GM12878 (cell line): ENCODE results near the gene CHST15. TPM values are rescaled to one million over a fixed set of nuclear protein-coding genes. Genes with fewer than 3 reads are reported as not detected.
A peak's percentile ranks its signal among the peaks of the same experiment; 100 is the strongest.

Source experiments
- ASH2L ChIP-seq: fragments of 300-600, 200-600 bp; sonication (generic); IDR thresholded peaks from 2 replicates; pipeline ENCODE4 v1.6.1; 2017; ENCODE audit warnings: low read depth, mild to moderate bottlenecking, borderline replicate concordance
- BCL11A ChIP-seq: IDR thresholded peaks from 2 replicates; pipeline ENCODE4 v1.6.1; 2011; ENCODE audit warnings: low read depth, low read length
- BMI1 ChIP-seq: fragments of 450-650 bp; IDR thresholded peaks from 2 replicates; pipeline ENCODE4 v1.6.1; 2016; ENCODE audit warnings: mild to moderate bottlenecking, moderate library complexity, borderline replicate concordance
- CBX3 ChIP-seq: fragments of 200-600 bp; sonication (generic); IDR thresholded peaks from 2 replicates; pipeline ENCODE4 v1.6.1; 2016; ENCODE audit warnings: low read depth, borderline replicate concordance
- EGR1 ChIP-seq, 2 experiments: IDR thresholded peaks; 1 replicate in 1 of 2; 2 replicates in 1 of 2; pipeline ENCODE4 v1.6.1; 2011 to 2012; ENCODE audit warnings: low read depth in 2 of 2, low read length in 2 of 2, borderline replicate concordance in 1 of 2, mild to moderate bottlenecking in 1 of 2, moderate library complexity in 1 of 2
- FOXM1 ChIP-seq: IDR thresholded peaks from 2 replicates; pipeline ENCODE4 v1.6.1; 2012; ENCODE audit warnings: low read depth, mild to moderate bottlenecking, inconsistent platforms, low read length, moderate library complexity
- GABPA ChIP-seq: IDR thresholded peaks from 2 replicates; pipeline ENCODE4 v1.6.1; 2014; ENCODE audit warnings: antibody characterized with exemption, low read depth, mild to moderate bottlenecking, inconsistent platforms
- MAX ChIP-seq: IDR thresholded peaks from 2 replicates; pipeline ENCODE4 v1.6.1; 2012; ENCODE audit warnings: low read depth, low read length, improper control_type of control experiment
- MEF2B ChIP-seq: fragments of 450-650 bp; IDR thresholded peaks from 2 replicates; pipeline ENCODE4 v1.6.1; 2018; ENCODE audit warnings: mild to moderate bottlenecking, moderate library complexity; ENCODE audit not compliant: partially characterized antibody, poor library complexity, severe bottlenecking
- POLR2AphosphoS5 ChIP-seq: IDR thresholded peaks from 2 replicates; pipeline ENCODE4 v1.6.1; 2011; ENCODE audit warnings: mild to moderate bottlenecking, low read length, inconsistent platforms
- RUNX3 ChIP-seq: IDR thresholded peaks from 2 replicates; pipeline ENCODE4 v1.6.1; 2012; ENCODE audit warnings: low read length, inconsistent platforms
- SMARCA5 ChIP-seq: fragments of 450-650 bp; IDR thresholded peaks from 2 replicates; pipeline ENCODE4 v1.6.1; 2017; ENCODE audit warnings: mild to moderate bottlenecking
- SPI1 ChIP-seq: IDR thresholded peaks from 2 replicates; pipeline ENCODE4 v1.6.1; 2011; ENCODE audit warnings: low read depth, mild to moderate bottlenecking, low read length, moderate library complexity, borderline replicate concordance; ENCODE audit not compliant: insufficient read depth
- STAT3 ChIP-seq: IDR thresholded peaks from 2 replicates; pipeline ENCODE4 v1.6.1; 2011; ENCODE audit warnings: low read depth, low read length, improper control_type of control experiment
- TAF1 ChIP-seq: IDR thresholded peaks from 2 replicates; pipeline ENCODE4 v1.6.1; 2011; ENCODE audit warnings: mild to moderate bottlenecking, low read depth, low read length, borderline replicate concordance
- TCF12 ChIP-seq: IDR thresholded peaks from 2 replicates; pipeline ENCODE4 v1.6.1; 2011; ENCODE audit warnings: low read depth, mild to moderate bottlenecking, low read length
- ZNF217 ChIP-seq: fragments of 450-650 bp; IDR thresholded peaks from 2 replicates; pipeline ENCODE4 v1.6.1; 2017; ENCODE audit warnings: antibody characterized with exemption, mild to moderate bottlenecking
- ZNF24 ChIP-seq: fragments of 450-650 bp; IDR thresholded peaks from 2 replicates; pipeline ENCODE4 v1.6.1; 2017; ENCODE audit warnings: antibody characterized with exemption, mild to moderate bottlenecking
- ZNF384 ChIP-seq: IDR thresholded peaks from 2 replicates; pipeline ENCODE4 v1.6.1; 2012; ENCODE audit warnings: low read depth, mild to moderate bottlenecking, low read length, improper control_type of control experiment, borderline replicate concordance
- ZNF687 ChIP-seq: fragments of 450-650 bp; IDR thresholded peaks from 2 replicates; pipeline ENCODE4 v1.6.1; 2017; ENCODE audit warnings: mild to moderate bottlenecking, moderate library complexity
- ZSCAN29 ChIP-seq: fragments of 450-650 bp; IDR thresholded peaks from 2 replicates; pipeline ENCODE4 v1.6.1; 2017; ENCODE audit warnings: mild to moderate bottlenecking, moderate library complexity
- polyA plus RNA-seq, 11 experiments: library from polyadenylated mRNA; depleted of rRNA in 4 of 11; unstranded in 6 of 11; stranded (reverse) in 5 of 11; fragments of >200 nt; fragmentation: Nextera tagmentation in 4 of 11; fragmentation: Illumina TruSeq in 1 of 11; extraction: Ambion mirVana in 4 of 11; extraction: Trizol in 1 of 11; gene quantifications; 1 replicate in 1 of 11; 2 replicates in 10 of 11; pipeline versions ENCODE4 v1.2.1 to v1.2.3, GENCODE V29; 2011 to 2016; ENCODE audit warnings: inconsistent platforms in 2 of 11, missing spikeins in 2 of 11, low read depth in 1 of 11
- total RNA-seq, 4 experiments: library from RNA; depleted of rRNA in 3 of 4; stranded (reverse); fragments of >200 nt in 3 of 4; fragmentation: Illumina TruSeq in 1 of 4; extraction: Trizol in 1 of 4; gene quantifications; 2 replicates each; pipeline versions ENCODE4 v1.2.1 to v1.2.3, GENCODE V29; 2013 to 2021
- TF ChIP-seq, protein P1 (sequence below): fragments of 150-350 bp; IDR thresholded peaks from 2 replicates; pipeline ENCODE4 v1.6.1; 2016; ENCODE audit warnings: low read depth, low read length
- TF ChIP-seq, protein P2 (sequence below): IDR thresholded peaks from 2 replicates; pipeline ENCODE4 v1.6.1; 2011; ENCODE audit warnings: mild to moderate bottlenecking, low read depth, low read length, moderate library complexity; ENCODE audit not compliant: insufficient replicate concordance

Gene CHST15
- total and polyA plus RNA-seq, 10 of the 15 experiments (the other 5 are each of a cell fraction or from before 2014, with no cell fraction given) = 0.02 to 0.53 (median 0.05) TPM; not detected in 1

DNA sequence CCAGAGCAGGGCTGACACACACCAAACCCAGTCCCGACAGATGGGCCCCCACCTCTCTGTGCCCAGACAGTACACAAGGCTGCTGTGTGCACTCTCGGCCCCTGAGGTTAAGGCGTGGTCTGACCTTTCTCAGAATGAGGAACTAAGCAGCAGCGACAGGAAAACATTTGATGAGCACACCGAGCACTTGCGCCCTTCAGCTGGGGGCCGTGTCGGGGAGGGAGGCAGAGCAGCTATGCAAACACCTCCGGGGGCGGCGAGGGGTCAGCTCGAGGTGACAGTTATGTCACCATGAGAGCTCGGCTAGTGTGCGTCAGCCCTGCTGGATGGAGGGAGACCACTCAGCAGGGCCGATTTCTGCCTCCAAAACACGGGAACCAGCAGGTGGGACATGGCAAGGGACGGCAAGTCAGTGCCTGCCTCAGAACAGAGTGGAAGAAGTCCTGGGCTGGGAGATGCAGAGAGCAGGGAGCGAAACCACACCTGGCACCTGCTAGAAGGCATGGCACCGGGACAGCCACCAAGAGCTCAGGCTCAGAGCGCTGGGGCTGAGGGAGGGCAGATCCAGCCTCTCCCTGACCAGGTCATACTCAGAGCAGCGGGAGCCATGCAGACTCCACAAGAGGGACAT is 57.4 kb downstream of the CHST15 start (continued):
- TF ChIP-seq FOXM1 (no peak), SPI1 (peak; percentile 72), SMARCA5 (peak; percentile 70), ASH2L (no peak), CBX3 (no peak), ZNF217 (no peak), RUNX3 (peak; percentile 83), GABPA (no peak), ZNF384 (no peak), ZNF687 (peak; percentile 95), MEF2B (peak; percentile 86), STAT3 (no peak), ZSCAN29 (no peak), BCL11A (peak; percentile 79), TAF1 (no peak), BMI1 (peak; percentile 48; the same call in 1 of the 2 replicates), MAX (peak; percentile 58; the same call in 1 of the 2 replicates), POLR2AphosphoS5 (no peak), EGR1 (IDR thresholded peaks at IDR 0.05; ENCODE audit: borderline replicate concordance in 1 of 2, low read depth in 2 of 2, low read length in 2 of 2) (peak in 1 of 2 experiments; percentile 87; a peak in 2 of 3 replicates), TCF12 (peak; percentile 55; the same call in 1 of the 2 replicates), ZNF24 (no peak)
- TF ChIP-seq, protein P1, sequence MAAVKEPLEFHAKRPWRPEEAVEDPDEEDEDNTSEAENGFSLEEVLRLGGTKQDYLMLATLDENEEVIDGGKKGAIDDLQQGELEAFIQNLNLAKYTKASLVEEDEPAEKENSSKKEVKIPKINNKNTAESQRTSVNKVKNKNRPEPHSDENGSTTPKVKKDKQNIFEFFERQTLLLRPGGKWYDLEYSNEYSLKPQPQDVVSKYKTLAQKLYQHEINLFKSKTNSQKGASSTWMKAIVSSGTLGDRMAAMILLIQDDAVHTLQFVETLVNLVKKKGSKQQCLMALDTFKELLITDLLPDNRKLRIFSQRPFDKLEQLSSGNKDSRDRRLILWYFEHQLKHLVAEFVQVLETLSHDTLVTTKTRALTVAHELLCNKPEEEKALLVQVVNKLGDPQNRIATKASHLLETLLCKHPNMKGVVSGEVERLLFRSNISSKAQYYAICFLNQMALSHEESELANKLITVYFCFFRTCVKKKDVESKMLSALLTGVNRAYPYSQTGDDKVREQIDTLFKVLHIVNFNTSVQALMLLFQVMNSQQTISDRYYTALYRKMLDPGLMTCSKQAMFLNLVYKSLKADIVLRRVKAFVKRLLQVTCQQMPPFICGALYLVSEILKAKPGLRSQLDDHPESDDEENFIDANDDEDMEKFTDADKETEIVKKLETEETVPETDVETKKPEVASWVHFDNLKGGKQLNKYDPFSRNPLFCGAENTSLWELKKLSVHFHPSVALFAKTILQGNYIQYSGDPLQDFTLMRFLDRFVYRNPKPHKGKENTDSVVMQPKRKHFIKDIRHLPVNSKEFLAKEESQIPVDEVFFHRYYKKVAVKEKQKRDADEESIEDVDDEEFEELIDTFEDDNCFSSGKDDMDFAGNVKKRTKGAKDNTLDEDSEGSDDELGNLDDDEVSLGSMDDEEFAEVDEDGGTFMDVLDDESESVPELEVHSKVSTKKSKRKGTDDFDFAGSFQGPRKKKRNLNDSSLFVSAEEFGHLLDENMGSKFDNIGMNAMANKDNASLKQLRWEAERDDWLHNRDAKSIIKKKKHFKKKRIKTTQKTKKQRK = no peak
- TF ChIP-seq, protein P2, sequence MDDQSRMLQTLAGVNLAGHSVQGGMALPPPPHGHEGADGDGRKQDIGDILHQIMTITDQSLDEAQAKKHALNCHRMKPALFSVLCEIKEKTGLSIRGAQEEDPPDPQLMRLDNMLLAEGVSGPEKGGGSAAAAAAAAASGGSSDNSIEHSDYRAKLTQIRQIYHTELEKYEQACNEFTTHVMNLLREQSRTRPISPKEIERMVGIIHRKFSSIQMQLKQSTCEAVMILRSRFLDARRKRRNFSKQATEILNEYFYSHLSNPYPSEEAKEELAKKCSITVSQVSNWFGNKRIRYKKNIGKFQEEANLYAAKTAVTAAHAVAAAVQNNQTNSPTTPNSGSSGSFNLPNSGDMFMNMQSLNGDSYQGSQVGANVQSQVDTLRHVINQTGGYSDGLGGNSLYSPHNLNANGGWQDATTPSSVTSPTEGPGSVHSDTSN = peak; percentile 5
